Pancreas (tissue), 10 donors: Measurements from ENCODE around the gene SHC4. TPM values are rescaled to one million over a fixed set of nuclear protein-coding genes. Genes with fewer than 3 reads are reported as not detected.
A peak's percentile ranks its signal among the peaks of the same experiment; 100 is the strongest.

Experiments
- ATAC-seq, 4 donors: fragments of 200-7000 bp; cut with Tn5 transposase; one replicate each; pipeline versions ENCODE4 v1.8.0 to v1.9.1; 2020; ENCODE audit warnings: mild to moderate bottlenecking in 4 of 4, moderate library complexity in 4 of 4
- DNase-seq, 6 donors: peaks; one replicate each; pipeline ENCODE4 v3.0.0-alpha.2; 2020
- FAIRE-seq: peaks from 2 replicates; lab custom pipeline; 2012; peaks lifted over from hg19 to GRCh38; lab: Jason Lieb, UNC
- H3K27ac ChIP-seq, 4 donors: fragments of 200-600 bp; sonication (generic); 1 replicate in 3 of 4; 2 replicates in 1 of 4; pipeline versions ENCODE4 v1.5.0 to v1.8.0; 2020
- H3K27me3 ChIP-seq, 4 donors: fragments of 200-600 bp; one replicate each; pipeline ENCODE4 v1.8.0; 2021
- H3K36me3 ChIP-seq, 3 donors: fragments of 200-600 bp; sonication (generic) in 1 of 3; one replicate each; pipeline versions ENCODE4 v1.5.0 to v1.8.0; 2020 to 2021
- H3K4me1 ChIP-seq, 3 donors: fragments of 200-600 bp; one replicate each; pipeline ENCODE4 v1.8.0; 2021
- H3K4me3 ChIP-seq, 4 donors: fragments of 200-600 bp; sonication (generic) in 2 of 4; one replicate each; pipeline versions ENCODE4 v1.5.0 to v1.8.0; 2020 to 2021
- H3K9me3 ChIP-seq, 4 donors: fragments of 200-600 bp; one replicate each; pipeline ENCODE4 v1.8.0; 2021
- WGBS, 2 donors: extraction: QIAGEN DNeasy Blood & Tissue Kit; methylation state at CpG; one replicate each; pipeline ENCODE4 v1.1.7; 2013; 5-methylcytosine and 5-hydroxymethylcytosine counted together
- intact Hi-C, 3 donors: fragments of 100-400 bp; cut with DNase I; formaldehyde crosslinking; loops; one replicate each; pipeline versions ENCODE4 v1.11.1 to v1.14.2; 2022
- polyA plus RNA-seq, 2 donors: library from polyadenylated mRNA; stranded (reverse); fragments of 200-250 nt; gene quantifications; one replicate each; pipeline ENCODE4 v1.2.3, GENCODE V29; 2013
- total RNA-seq, 6 donors: library from RNA; stranded (reverse); fragmentation: NEBNext Ultra II Directional in 4 of 6; extraction: Animal tissue kit (Norgen Biotek cat#: 25700) in 4 of 6; gene quantifications; one replicate each; pipeline versions ENCODE4 v1.2.1 to v1.2.4, GENCODE V29; 2021 to 2023
- TF ChIP-seq, protein P1 (sequence below), 4 donors: fragments of 200-600 bp; sonication (generic) in 3 of 4; IDR thresholded peaks; one replicate each; pipeline versions ENCODE4 v1.5.0 to v1.8.0; 2021; ENCODE audit warnings: antibody characterized with exemption in 4 of 4
- donor health status: healthy with polysubstance abuse.
- donor health status: DM: no; HTN: no; CAD: no; lungs with moderate emphysema.
- donor health status: DM: no; HTN: no; CAD: no.
- donor health status: control.
- donor health status: control.
- donor health status: Bipolar disorder and iron deficiency.
- donor health status: DM: yes; HTN: yes; CAD: no.
- donor health status: DM: no; HTN: no; CAD: no.
- donor health status: DM: no; HTN: no; CAD: no.
- donor health status: DM: yes; HTN: yes; CAD: no.

SHC4 gene
- total and polyA plus RNA-seq, 8 donors = 0.03 to 0.24 (median 0.17) TPM; not detected in 1

DNA sequence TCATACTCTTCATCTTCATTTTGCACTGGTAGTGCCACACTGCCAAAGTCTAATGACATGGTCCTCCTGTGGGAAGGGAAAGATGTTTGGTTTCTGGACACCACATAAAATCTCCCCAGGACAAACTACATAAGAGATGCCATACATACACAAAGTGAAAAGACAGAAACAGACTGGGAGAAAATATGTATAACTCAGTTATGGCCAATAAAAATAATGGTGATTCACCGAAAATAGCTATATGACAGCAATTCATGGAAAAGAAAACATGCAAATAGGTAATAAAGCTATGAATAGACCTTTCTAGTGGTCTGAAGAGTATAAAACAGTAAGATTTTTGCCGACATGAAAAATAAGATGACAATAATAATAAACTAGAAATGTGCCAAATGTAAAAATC is 158.1 kb downstream of the SHC4 start:
- Histone ChIP-seq H3K27ac (no peak overlapping the region), H3K36me3 (no peaks in the 10 kb centered on the region), H3K4me3 (no peak overlapping the region), H3K27me3 (no peaks in the 10 kb centered on the region), H3K9me3 (no peaks in the 10 kb centered on the region), H3K4me1 (no peaks in the 10 kb centered on the region)
- no peak for ATAC-seq
- FAIRE-seq = no peak
- no peak for DNase-seq
- TF ChIP-seq, protein P1, sequence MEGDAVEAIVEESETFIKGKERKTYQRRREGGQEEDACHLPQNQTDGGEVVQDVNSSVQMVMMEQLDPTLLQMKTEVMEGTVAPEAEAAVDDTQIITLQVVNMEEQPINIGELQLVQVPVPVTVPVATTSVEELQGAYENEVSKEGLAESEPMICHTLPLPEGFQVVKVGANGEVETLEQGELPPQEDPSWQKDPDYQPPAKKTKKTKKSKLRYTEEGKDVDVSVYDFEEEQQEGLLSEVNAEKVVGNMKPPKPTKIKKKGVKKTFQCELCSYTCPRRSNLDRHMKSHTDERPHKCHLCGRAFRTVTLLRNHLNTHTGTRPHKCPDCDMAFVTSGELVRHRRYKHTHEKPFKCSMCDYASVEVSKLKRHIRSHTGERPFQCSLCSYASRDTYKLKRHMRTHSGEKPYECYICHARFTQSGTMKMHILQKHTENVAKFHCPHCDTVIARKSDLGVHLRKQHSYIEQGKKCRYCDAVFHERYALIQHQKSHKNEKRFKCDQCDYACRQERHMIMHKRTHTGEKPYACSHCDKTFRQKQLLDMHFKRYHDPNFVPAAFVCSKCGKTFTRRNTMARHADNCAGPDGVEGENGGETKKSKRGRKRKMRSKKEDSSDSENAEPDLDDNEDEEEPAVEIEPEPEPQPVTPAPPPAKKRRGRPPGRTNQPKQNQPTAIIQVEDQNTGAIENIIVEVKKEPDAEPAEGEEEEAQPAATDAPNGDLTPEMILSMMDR (IDR thresholded peaks at IDR 0.05) = no peak
- intact Hi-C loops = no loop called here
- WGBS, 2 donors = 49 to 96% methylated on average over 2 of the region's 2 CpGs

DNA sequence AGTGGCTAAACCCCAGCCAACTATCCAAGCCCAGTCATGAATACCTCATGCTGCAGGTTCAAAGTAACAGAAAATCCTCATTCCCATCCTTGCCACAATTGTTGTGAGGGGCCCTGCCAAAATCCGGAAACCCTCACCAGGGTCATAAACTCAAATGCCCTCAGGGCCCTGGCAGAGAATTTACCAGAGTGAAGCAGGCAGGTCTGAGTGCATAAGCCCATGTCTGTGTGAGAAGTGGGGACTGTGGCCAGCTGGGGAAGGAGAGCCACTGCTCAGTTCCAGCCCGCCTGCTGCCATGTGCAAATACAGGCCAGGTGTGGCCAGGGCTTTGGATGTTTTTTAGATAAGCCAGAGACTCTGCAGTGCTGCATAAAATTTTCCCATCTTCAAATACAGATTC is 159.8 kb downstream of the SHC4 start:
- TF ChIP-seq, protein P1 (IDR thresholded peaks at IDR 0.05) = no peak
- no peak for FAIRE-seq
- peak in 3 of 4 donors; percentile 58 to 74 (median 61) for ATAC-seq
- H3K9me3 ChIP-seq = no peaks in the 10 kb centered on the region
- no peaks in the 10 kb centered on the region for H3K27me3 ChIP-seq
- peak in 2 of 6 donors; percentile 25 to 29 for DNase-seq
- no peaks in the 10 kb centered on the region for H3K36me3 ChIP-seq
- WGBS, 2 donors = 43 to 48% methylated on average over 2 of the region's 2 CpGs
- no peaks in the 10 kb centered on the region for H3K4me1 ChIP-seq
- H3K4me3 ChIP-seq = no peak overlapping the region
- intact Hi-C loops = no loop called here
- H3K27ac ChIP-seq = no peak overlapping the region

DNA sequence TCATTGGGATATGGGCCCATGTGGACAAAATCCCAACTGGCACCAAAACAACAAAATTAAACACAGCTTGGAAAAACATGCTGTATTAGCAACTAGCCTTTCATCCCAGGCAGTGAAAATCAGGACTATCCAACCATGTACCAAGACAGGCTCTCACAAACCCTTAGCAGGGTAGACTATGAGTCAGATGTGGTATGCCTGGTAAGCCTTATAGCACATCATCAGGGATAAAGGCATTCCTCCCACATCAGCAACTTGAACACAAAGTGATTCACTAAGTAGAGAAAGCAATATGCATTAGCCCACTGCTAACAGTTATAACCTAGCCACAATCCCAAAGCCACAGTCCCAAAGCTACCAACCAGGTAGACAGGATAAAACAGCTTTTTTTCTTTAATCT is 160.9 kb downstream of the SHC4 start:
- no peak for DNase-seq
- TF ChIP-seq, protein P1 (IDR thresholded peaks at IDR 0.05) = no peak
- H3K27ac ChIP-seq = no peak overlapping the region
- no peak for ATAC-seq
- no peaks in the 10 kb centered on the region for H3K36me3 ChIP-seq
- no peak for FAIRE-seq
- H3K4me3 ChIP-seq = no peak overlapping the region
- intact Hi-C loops = no loop called here
- no peaks in the 10 kb centered on the region for H3K4me1 ChIP-seq
- no peaks in the 10 kb centered on the region for H3K27me3 ChIP-seq
- H3K9me3 ChIP-seq = no peaks in the 10 kb centered on the region

DNA sequence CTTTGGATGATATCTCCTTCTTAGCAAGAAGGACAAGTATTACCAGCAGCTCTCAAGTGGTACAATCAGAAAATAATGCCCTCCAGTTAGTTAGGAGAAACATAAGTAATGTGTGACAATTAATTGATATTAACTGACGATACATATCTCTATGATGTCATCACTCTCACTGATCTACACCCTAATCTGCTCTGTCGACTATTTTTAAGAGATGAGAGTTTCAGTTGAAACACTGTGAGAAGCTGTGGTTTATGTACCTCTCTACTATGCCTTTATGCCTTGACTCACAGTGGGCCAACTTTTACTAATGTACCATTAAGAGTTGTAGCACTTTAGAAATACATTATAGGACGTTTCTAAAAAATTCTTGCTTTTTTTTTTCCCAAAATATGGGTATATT is 161.5 kb downstream of the SHC4 start:
- FAIRE-seq (no peak), DNase-seq (no peak), ATAC-seq (no peak)
- H3K36me3 ChIP-seq = no peaks in the 10 kb centered on the region
- no peaks in the 10 kb centered on the region for H3K27me3 ChIP-seq
- H3K4me3 ChIP-seq = no peak overlapping the region
- WGBS, 2 donors = 67 to 76% methylated on average over 3 of the region's 3 CpGs
- no peaks in the 10 kb centered on the region for H3K4me1 ChIP-seq
- TF ChIP-seq, protein P1 (IDR thresholded peaks at IDR 0.05) = no peak
- intact Hi-C loops = no loop called here
- H3K27ac ChIP-seq = no peak overlapping the region
- no peaks in the 10 kb centered on the region for H3K9me3 ChIP-seq

DNA sequence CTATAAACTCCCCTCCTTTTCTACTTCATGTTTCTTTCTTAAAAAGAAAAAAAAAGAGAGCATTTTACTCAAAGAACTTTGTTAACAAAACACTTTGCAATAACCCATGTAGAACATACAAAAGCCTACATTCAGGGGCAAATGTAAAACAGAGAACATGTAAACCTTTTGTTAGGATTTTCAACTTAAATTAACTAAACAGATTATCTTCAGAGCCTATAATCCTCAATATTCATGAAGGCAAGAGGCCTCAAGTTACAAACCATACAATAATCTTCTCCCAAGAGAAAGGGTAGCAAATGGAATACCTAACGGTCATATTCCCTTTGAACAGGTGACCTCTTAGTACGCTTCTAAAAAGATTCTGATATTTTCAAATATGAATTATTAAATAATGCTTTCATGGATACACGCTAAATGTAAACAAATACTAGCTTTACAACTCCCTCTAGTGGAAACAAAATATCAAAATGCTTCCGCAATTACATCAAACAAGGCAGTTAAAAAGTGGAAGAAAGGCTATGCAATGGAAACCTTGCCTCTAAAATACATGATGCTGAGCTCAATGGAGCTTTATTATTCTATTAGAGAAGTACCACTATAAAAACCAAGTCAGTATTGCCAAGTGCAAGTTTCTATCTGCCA is 162.8 kb downstream of the SHC4 start:
- peak in 3 of 4 donors; percentile 52 to 71 (median 66) for ATAC-seq
- no peak overlapping the region for H3K27ac ChIP-seq
- DNase-seq = no peak
- no peaks in the 10 kb centered on the region for H3K4me1 ChIP-seq
- H3K4me3 ChIP-seq = no peak overlapping the region
- FAIRE-seq = peak; percentile 43
- WGBS, 2 donors = 19 to 36% methylated on average over 4 of the region's 4 CpGs
- no peaks in the 10 kb centered on the region for H3K27me3 ChIP-seq
- no peaks in the 10 kb centered on the region for H3K36me3 ChIP-seq
- TF ChIP-seq, protein P1 (IDR thresholded peaks at IDR 0.05) = peak in 2 of 4 donors; percentile 24 to 41
- intact Hi-C loops = no loop called here
- H3K9me3 ChIP-seq = no peaks in the 10 kb centered on the region
